Upper lobe of right lung (tissue), 1 donor: ENCODE results near the gene CDK13. TPM values are rescaled to one million over a fixed set of nuclear protein-coding genes. Genes with fewer than 3 reads are reported as not detected.

Experiments
- ATAC-seq: fragments of 200-7000 bp; cut with Tn5 transposase; one replicate; pipeline ENCODE4 v1.9.1; 2020; ENCODE audit warnings: mild to moderate bottlenecking, moderate library complexity
- DNase-seq: peaks from one replicate; pipeline ENCODE4 v3.0.0-alpha.2; 2020
- H3K27ac ChIP-seq: fragments of 200-600 bp; one replicate; pipeline ENCODE4 v1.8.0; 2022
- H3K27me3 ChIP-seq: fragments of 200-600 bp; one replicate; pipeline ENCODE4 v1.8.0; 2022; ENCODE audit warnings: mild to moderate bottlenecking
- H3K36me3 ChIP-seq: fragments of 200-600 bp; one replicate; pipeline ENCODE4 v1.8.0; 2022
- H3K4me1 ChIP-seq: fragments of 200-600 bp; one replicate; pipeline ENCODE4 v1.8.0; 2022
- H3K4me3 ChIP-seq: fragments of 200-600 bp; one replicate; pipeline ENCODE4 v1.8.0; 2022; ENCODE audit warnings: mild to moderate bottlenecking
- H3K9me3 ChIP-seq: fragments of 200-600 bp; one replicate; pipeline ENCODE4 v1.8.0; 2022
- intact Hi-C: fragments of 100-400 bp; cut with DNase I; formaldehyde crosslinking; loops from one replicate; pipeline ENCODE4 v1.11.0; 2022
- total RNA-seq: library from RNA; stranded (reverse); fragmentation: NEBNext Ultra II Directional; extraction: Animal tissue kit (Norgen Biotek cat#: 25700); gene quantifications from one replicate; pipeline ENCODE4 v1.2.1, GENCODE V29; 2021
- TF ChIP-seq, protein P1 (sequence below): fragments of 200-600 bp; IDR thresholded peaks from one replicate; pipeline ENCODE4 v1.8.0; 2022; ENCODE audit warnings: antibody characterized with exemption
- donor health status: DM: no; HTN: yes; CAD: no; lungs with severe emphysema.

CDK13 gene
- total RNA-seq, 1 donor from 2014 or later, result 51.4 TPM

DNA sequence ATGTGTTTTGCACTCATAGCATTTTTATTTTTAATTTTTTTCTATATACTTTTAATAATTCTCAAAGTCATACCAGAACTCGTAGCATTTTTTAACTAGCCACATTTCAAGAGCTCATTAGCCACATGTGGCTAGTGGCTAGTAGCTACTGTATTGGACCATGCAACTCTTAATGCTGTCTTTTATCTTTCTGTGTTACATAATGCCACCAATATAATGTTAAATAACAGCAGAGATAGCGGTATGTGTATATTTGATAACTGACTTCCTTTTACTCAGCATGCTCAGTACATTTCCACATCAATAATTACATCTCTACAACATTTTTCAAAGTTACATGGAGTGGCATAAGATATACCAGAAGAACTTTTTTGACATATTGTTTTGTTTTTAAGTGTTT is 91.4 kb downstream of the CDK13 start:
- Histone ChIP-seq H3K36me3 (peaks cover 20% of the 10 kb centered on the region), H3K9me3 (no peaks in the 10 kb centered on the region), H3K4me3 (no peak overlapping the region), H3K27ac (no peak overlapping the region), H3K4me1 (no peaks in the 10 kb centered on the region), H3K27me3 (no peaks in the 10 kb centered on the region)
- TF ChIP-seq, protein P1, sequence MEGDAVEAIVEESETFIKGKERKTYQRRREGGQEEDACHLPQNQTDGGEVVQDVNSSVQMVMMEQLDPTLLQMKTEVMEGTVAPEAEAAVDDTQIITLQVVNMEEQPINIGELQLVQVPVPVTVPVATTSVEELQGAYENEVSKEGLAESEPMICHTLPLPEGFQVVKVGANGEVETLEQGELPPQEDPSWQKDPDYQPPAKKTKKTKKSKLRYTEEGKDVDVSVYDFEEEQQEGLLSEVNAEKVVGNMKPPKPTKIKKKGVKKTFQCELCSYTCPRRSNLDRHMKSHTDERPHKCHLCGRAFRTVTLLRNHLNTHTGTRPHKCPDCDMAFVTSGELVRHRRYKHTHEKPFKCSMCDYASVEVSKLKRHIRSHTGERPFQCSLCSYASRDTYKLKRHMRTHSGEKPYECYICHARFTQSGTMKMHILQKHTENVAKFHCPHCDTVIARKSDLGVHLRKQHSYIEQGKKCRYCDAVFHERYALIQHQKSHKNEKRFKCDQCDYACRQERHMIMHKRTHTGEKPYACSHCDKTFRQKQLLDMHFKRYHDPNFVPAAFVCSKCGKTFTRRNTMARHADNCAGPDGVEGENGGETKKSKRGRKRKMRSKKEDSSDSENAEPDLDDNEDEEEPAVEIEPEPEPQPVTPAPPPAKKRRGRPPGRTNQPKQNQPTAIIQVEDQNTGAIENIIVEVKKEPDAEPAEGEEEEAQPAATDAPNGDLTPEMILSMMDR, result no peak
- ATAC-seq (no peak), DNase-seq (no peak)
- intact Hi-C loops, result no loop called here

DNA sequence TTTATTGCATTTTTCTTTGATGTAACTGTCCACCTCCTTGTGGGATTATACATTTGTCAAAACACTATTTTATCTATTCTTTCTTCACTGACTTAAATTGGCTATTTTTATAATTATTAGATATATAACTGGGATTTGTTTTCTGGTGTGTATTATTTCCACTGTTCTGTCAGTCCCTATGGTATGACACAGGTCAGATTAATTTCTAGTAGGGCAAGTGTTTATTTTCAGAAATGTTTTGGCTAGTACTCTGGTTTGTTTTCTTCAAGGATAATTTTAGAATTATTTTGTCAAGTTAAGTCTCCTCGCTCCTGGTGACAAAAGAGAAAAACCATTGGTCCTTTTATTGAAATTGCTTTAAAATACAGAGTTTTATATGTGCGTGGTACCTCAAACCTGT is 93.1 kb downstream of the CDK13 start:
- ATAC-seq (no peak), DNase-seq (no peak)
- TF ChIP-seq, protein P1, result no peak
- H3K4me1 ChIP-seq, result no peaks in the 10 kb centered on the region
- intact Hi-C loops, result no loop called here
- no peaks in the 10 kb centered on the region for H3K9me3 ChIP-seq
- H3K4me3 ChIP-seq, result no peak overlapping the region
- peaks cover 22% of the 10 kb centered on the region for H3K36me3 ChIP-seq
- H3K27ac ChIP-seq, result no peak overlapping the region
- H3K27me3 ChIP-seq, result no peaks in the 10 kb centered on the region

DNA sequence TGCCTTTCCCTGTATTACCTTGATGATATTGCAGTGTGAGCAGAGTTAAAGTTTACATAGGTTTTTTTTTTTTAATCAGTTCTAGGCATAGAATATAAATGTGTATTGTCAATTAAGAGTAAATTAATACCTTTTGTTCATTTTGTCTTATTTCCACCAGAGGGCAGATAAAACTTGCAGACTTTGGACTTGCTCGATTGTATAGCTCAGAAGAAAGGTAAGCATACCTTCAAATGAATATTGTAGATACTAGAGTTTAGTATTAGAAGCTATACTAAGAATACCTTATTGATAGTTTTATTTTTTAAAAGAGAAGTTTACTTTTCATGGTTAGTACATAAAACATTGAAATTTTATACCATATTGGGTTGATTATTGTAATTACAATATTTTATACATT is 97.6 kb downstream of the CDK13 start:
- H3K36me3 ChIP-seq, result peaks cover 23% of the 10 kb centered on the region
- no peaks in the 10 kb centered on the region for H3K9me3 ChIP-seq
- no peaks in the 10 kb centered on the region for H3K4me1 ChIP-seq
- intact Hi-C loops, result no loop called here
- H3K4me3 ChIP-seq, result no peak overlapping the region
- H3K27ac ChIP-seq, result no peak overlapping the region
- DNase-seq, result no peak
- H3K27me3 ChIP-seq, result no peaks in the 10 kb centered on the region
- ATAC-seq, result no peak
- TF ChIP-seq, protein P1, result no peak

DNA sequence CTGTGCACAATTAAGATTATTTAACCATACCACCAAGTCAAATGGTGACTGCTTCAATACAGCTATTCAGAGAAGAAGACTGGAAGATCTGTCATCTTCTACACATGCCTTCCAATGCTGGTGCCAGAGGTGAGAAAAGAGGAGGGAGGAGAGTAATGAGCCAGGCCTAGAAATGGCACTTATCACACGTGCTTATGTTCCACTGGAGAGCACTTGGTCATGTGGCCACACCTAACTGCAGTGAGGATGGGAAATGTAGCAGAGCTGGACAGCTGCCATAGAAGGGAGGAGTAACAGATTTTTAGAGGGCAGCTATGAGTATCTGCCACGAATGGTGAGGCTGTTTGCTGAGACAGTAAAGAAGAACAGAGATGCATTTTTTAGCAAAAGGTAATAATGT is 107.2 kb downstream of the CDK13 start:
- TF ChIP-seq, protein P1, result no peak
- ATAC-seq (peak; percentile 90), DNase-seq (no peak)
- intact Hi-C loops, result loop anchor here (10.0 kb wide), 1 partner anchor 162 kb away; no protein-coding TSS in a partner anchor
- H3K27me3 ChIP-seq, result no peaks in the 10 kb centered on the region
- peaks cover 15% of the 10 kb centered on the region for H3K36me3 ChIP-seq
- no peak overlapping the region for H3K27ac ChIP-seq
- H3K4me3 ChIP-seq, result no peak overlapping the region
- no peaks in the 10 kb centered on the region for H3K9me3 ChIP-seq
- no peaks in the 10 kb centered on the region for H3K4me1 ChIP-seq

DNA sequence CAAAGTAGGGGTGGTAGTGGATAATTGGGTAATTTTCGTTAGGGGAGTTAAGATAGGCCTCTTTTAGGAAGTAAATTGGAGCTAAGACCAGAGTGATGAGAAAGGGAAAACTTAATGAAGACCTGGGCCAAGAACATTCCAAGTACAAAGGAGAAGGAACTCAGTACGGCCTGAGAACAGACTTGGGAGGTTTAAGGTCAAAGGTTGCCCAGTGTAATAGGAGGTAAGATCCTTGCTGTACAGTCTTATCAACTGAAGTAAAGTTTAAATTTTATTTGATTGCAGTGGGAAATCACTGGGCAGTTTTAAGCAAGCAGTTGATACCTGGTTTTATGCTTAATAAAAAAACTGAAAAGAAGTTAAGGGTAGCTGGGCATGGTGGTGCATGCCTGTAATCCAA is 108.0 kb downstream of the CDK13 start:
- ATAC-seq, result no peak

More for the DNA sequence above, 108.0 kb downstream of the CDK13 start:
- Histone ChIP-seq H3K27ac (no peak overlapping the region), H3K27me3 (no peaks in the 10 kb centered on the region), H3K4me1 (no peaks in the 10 kb centered on the region), H3K9me3 (no peaks in the 10 kb centered on the region), H3K4me3 (no peak overlapping the region), H3K36me3 (peaks cover 21% of the 10 kb centered on the region)
- TF ChIP-seq, protein P1, result no peak
- intact Hi-C loops, result loop anchor here (10.0 kb wide), 1 partner anchor 163 kb away; no protein-coding TSS in a partner anchor
- no peak for DNase-seq
